Stimulated activated naive CD8-positive, alpha-beta T cell treated with anti-CD3 and anti-CD28 coated beads, Interleukin-15, amount 100 ng/mL, for 72 hours (primary cell): ENCODE results near the gene UBXN1.
"Not testable (repeated sequence)": the region's sequence is repeated elsewhere in the genome, so short reads cannot be mapped to it uniquely, and the experiment has no call there.

Experiments
- ATAC-seq: fragments of 150-1000 bp; cut with Tn5 transposase; 2 replicates; pipeline ENCODE4 v1.10.0; 2021; ENCODE audit warnings: mild to moderate bottlenecking, moderate library complexity
- DNase-seq, 2 donors: peaks; one replicate each; pipeline ENCODE4 v3.0.0; 2021 to 2022
- H3K27ac Mint-ChIP-seq, 2 donors: one replicate each; pipeline ENCODE4 v1.8.0; 2022; ENCODE audit warnings: mild to moderate bottlenecking in 2 of 2, mixed read lengths in 2 of 2, moderate library complexity in 2 of 2
- H3K27me3 Mint-ChIP-seq: one replicate; pipeline ENCODE4 v1.8.0; 2022; ENCODE audit warnings: mixed read lengths
- H3K4me1 Mint-ChIP-seq: one replicate; pipeline ENCODE4 v1.8.0; 2022; ENCODE audit warnings: mild to moderate bottlenecking, mixed read lengths
- H3K4me3 Mint-ChIP-seq, 2 donors: one replicate each; pipeline ENCODE4 v1.8.0; 2022; ENCODE audit warnings: mild to moderate bottlenecking in 2 of 2, mixed read lengths in 2 of 2, moderate library complexity in 1 of 2
- H3K9me3 Mint-ChIP-seq, 2 donors: one replicate each; pipeline ENCODE4 v1.8.0; 2022; ENCODE audit warnings: mixed read lengths in 2 of 2

UBXN1 gene

DNA sequence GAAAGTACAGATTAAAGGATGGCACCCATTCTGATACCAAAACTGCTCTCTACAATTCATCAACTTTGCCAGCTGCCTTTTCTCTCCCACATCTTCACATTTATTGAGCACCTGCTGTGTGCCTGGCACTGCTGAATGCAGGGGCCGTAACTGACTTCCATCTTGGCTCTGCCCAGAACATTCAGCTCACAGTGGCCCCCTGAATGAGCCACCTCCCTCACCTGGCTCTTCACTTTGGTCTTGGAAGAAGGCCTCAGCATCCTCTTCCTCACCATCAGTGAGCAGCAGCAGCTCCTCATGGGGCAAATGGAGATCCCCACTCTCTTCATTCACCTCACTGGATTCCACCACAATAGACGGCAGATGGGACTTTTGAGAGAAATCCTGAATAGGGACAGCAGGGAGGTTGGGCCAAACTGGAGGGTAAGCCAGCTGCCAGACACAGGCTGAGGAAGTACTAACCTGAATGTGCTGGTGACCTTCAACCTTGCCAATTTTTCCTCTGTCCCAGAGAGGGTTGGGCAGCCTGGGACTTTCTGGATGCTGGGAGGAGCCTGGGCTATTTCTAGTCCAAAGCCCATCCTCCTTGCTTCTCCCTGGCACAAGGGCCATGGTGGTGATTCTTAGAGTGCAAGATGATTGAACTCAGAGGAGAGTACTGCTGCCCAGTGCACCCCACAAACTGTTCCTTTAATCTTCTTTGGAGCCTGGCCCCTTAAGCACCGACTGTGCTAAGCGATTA, 9.3 kb downstream of the UBXN1 start:
- ATAC-seq (no peak), DNase-seq (no peak)
- H3K4me3 Mint-ChIP-seq, result peak overlapping the region; percentile 99
- H3K27ac Mint-ChIP-seq, result peak overlapping the region in 1 of 2 donors; percentile 87
- H3K4me1 Mint-ChIP-seq, result peaks cover 68% of the 10 kb centered on the region
- H3K9me3 Mint-ChIP-seq, result no peaks in the 10 kb centered on the region
- H3K27me3 Mint-ChIP-seq, result no peaks in the 10 kb centered on the region

DNA sequence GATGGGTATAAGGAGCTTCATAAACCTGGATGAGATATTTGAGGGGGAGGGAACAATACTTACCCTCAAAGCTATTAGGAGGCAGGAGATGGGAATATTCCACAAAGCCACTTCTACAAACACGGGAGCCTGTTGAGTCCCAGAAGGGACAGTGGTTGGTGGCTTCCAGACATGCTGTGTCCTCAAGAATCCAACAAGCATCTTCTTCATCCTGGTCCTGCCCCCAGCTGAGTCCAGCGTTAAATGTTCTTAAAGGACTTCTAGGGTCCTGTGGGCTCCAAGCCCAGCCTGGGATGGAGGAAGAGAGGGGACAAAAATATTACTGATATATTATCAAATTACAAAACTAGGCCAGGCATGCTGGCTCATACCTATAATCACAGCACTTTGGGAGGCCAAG, 11.4 kb downstream of the UBXN1 start:
- peak overlapping the region; percentile 91 to 95 for H3K4me3 Mint-ChIP-seq
- DNase-seq, result no peak
- no peak overlapping the region for H3K27ac Mint-ChIP-seq
- H3K9me3 Mint-ChIP-seq, result no peaks in the 10 kb centered on the region
- H3K27me3 Mint-ChIP-seq, result no peaks in the 10 kb centered on the region
- ATAC-seq, result no peak
- H3K4me1 Mint-ChIP-seq, result peaks cover 70% of the 10 kb centered on the region

DNA sequence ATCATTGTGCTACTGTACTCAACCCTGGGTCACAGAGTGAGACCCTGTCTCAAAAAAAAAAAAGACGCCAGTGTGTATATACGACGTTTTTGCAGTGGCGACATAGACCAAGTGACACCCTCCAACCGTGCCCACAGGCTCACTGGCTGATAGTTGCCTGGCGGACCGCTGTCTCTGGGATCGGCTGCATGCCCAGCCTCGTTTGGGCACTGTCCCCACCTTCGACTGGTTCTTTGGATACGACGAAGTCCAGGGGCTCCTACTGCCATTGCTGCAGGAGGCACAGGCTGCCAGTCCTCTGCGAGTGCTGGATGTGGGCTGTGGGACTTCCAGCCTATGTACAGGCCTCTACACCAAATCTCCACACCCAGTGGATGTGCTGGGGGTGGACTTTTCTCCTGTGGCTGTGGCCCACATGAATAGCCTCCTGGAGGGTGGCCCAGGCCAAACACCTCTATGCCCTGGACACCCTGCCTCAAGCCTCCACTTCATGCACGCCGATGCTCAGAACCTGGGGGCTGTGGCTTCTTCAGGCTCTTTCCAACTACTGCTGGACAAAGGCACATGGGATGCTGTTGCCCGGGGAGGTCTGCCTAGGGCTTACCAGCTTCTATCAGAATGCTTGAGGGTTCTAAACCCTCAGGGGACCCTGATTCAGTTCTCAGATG, 12.5 kb downstream of the UBXN1 start:
- no peak for DNase-seq
- no peaks in the 10 kb centered on the region for H3K27me3 Mint-ChIP-seq
- H3K27ac Mint-ChIP-seq, result peak overlapping the region; percentile 57 to 74
- H3K9me3 Mint-ChIP-seq, result no peaks in the 10 kb centered on the region
- peak overlapping the region; percentile 91 to 95 for H3K4me3 Mint-ChIP-seq
- ATAC-seq, result no peak
- peaks cover 66% of the 10 kb centered on the region for H3K4me1 Mint-ChIP-seq

DNA sequence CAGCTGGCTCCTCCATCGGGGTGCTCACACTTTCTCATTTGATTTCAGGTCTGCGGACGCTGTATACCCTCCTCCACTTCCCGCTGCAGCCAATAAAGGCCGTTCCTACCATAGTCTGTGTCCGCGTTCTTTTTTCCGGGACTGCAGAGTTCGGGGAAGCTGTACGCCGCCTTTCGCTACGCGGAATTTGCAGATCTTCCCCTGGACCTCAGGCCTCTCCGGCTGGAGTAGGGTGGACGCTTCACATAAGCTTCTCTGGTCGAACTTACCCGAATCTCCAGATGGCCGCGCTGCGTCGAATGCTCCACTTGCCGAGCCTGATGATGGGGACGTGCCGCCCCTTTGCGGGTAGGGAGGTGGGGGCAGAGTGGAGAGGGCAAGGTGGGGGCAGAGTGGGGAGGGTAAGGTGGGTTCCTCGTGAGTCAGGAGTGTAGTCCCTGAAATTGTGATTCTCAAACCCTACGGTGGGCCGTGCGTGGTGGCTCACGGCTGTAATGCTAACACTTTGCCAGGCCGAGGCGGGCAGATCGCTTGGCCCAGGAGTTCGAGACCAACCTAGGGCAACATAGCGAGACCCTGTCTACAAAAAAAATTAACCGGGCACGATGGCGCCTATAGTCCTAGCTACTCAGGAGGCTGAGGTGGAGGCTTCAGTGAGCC, 13.1 kb downstream of the UBXN1 start:
- Mint-ChIP-seq H3K27me3 (no peaks in the 10 kb centered on the region), H3K27ac (peak overlapping the region; percentile 98 to 99), H3K9me3 (no peaks in the 10 kb centered on the region), H3K4me3 (peak overlapping the region; percentile 91 to 95), H3K4me1 (peaks cover 60% of the 10 kb centered on the region)
- DNase-seq, result peak; percentile 59 to 69
- ATAC-seq, result peak; percentile 56

GRCh38 chr11:62665075-62665598, 13.7 kb downstream of the UBXN1 start, which contains the start of the genes C11orf98 and CSKMT:
Gene C11orf98, minus strand, starts transcription at chr11:62665210. Its CDS starts 41 bp downstream, at chr11:62665169.
Gene CSKMT, plus strand, starts transcription at chr11:62665312. Its CDS starts 568 bp downstream, at chr11:62665880.
- Mint-ChIP-seq H3K4me3 (peak within 1 kb of the TSS; percentile 91 to 95), H3K27ac (peak within 1 kb of the TSS; percentile 98 to 99), H3K9me3 (no peaks in the 10 kb centered on the region), H3K27me3 (no peaks in the 10 kb centered on the region), H3K4me1 (peaks cover 54% of the 10 kb centered on the region)
- ATAC-seq (peak; percentile 91), DNase-seq (peak; percentile 97)

DNA sequence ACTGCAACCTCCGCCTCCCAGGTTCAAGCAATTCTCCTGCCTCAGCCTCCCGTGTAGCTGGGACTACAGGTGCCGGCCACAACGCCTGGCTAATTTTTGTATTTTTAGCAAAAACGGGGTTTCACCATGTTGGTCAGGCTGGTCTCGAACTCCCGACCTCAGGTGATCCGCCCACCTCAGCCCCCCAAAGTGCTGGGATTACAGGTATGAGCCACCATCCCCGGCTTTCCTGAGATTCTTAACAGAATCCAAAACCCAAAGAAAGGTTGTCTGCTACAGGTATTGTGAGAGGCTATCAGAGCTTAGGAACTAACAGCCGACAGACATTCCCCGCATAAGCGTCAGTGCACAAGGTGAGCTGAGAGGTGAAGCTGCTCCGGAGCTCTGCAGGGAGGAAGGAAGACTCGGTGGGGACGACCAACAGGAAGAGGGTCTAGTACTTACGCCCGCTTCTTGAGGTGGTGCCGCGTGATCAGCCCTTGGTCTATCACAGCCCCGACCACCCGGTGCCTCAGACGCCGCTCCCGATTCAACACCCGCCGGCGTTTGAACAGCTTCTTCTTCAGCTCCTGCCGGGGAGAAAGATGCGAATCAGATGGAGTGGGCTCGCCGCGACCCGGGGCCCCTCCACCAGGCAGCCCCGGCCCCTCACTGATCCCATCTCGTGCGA, 14.3 kb downstream of the UBXN1 start:
- ATAC-seq, result peak; percentile 75
- peak in 1 of 2 donors; percentile 74 for DNase-seq
- Mint-ChIP-seq H3K27ac (peak overlapping the region; percentile 98 to 99), H3K4me1 (peaks cover 48% of the 10 kb centered on the region), H3K4me3 (peak overlapping the region; percentile 91 to 95), H3K9me3 (no peaks in the 10 kb centered on the region), H3K27me3 (no peaks in the 10 kb centered on the region)

- no peak for DNase-seq
- Mint-ChIP-seq H3K4me3 (no peak overlapping the region), H3K27ac (no peak overlapping the region), H3K4me1 (peaks cover 28% of the 10 kb centered on the region), H3K27me3 (no peaks in the 10 kb centered on the region), H3K9me3 (no peaks in the 10 kb centered on the region)
- no peak for ATAC-seq
Observed at GRCh38 chr11:62656796-62657429, 22.0 kb downstream of the UBXN1 start.

DNA sequence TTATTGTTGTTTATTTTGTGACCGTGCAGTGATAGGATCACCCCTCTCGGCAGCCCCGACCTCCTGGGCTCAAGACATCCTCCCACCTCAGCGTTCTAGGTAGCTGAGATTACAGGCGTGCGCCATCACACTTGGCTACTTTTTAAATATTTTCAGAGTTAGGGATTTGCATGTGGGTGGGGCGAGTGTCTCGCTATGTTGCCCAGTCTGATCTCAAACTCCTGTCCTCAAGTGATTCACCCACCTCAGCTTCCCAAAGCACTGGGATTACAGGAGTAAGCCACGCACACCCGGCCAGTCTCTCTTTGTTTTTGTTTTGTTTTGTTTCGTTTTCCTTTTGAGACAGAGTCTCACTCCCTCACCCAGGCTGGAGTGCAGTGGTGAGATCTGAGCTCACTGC, 24.6 kb downstream of the UBXN1 start:
- Mint-ChIP-seq H3K9me3 (no peaks in the 10 kb centered on the region), H3K4me1 (peaks cover 40% of the 10 kb centered on the region), H3K27me3 (no peaks in the 10 kb centered on the region), H3K4me3 (peak overlapping the region; percentile 49 to 58), H3K27ac (no peak overlapping the region)
- DNase-seq, result no peak
- ATAC-seq, result no peak

DNA sequence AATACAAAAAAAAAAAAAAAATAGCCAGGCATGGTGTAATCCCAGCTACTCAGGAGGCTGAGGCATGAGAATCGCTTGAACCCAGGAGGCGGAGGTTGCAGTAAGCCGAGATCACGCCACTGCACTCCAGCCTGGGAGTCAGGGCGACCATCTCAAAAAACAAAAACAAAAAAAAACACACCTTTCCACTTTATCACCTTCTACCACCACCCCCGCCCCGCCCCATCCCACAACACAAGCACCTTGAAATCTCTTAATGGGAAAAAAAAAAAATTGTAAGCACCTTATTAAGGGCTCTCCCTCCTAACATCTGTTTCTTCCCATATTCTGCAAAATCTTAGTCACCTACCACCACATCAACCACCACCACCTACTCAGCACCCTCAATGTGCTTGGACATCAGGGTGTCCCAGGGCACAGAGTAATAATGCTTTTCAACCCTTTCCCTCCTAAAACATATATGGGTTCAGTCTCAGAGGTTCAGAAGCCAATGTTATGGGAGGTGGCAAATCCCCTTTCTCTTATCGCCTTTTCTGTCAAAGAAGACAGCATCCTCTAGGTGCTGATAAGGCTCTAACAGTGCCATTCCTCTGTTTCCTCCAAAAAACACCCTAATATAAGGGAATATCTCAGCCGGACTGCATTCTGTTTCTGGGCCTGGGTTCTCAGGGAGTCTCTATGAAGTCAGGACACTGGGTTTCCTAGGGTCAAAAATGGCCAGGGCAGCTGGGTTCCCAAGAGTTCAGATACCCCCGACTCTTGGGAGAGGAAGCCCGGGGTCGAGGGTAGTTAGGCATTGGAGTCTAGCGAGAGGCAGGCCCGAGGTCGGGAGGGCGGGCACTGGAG, 26.5 kb downstream of the UBXN1 start:
- peak in 1 of 2 donors; percentile 43 for DNase-seq

GRCh38 chr11:62650283-62650682, 28.6 kb downstream of the UBXN1 start:
- DNase-seq, H3K4me3 Mint-ChIP-seq, H3K27me3 Mint-ChIP-seq, ATAC-seq, H3K9me3 Mint-ChIP-seq: not testable (repeated sequence)
- peaks cover 57% of the 10 kb centered on the region for H3K4me1 Mint-ChIP-seq
- peak overlapping the region in 1 of 2 donors; percentile 91 for H3K27ac Mint-ChIP-seq

More for the DNA sequence above, 26.5 kb downstream of the UBXN1 start:
- Mint-ChIP-seq H3K4me1 (peaks cover 46% of the 10 kb centered on the region), H3K27ac (peak overlapping the region; percentile 81 to 96), H3K9me3 (no peaks in the 10 kb centered on the region), H3K4me3 (peak overlapping the region; percentile 92 to 93), H3K27me3 (no peaks in the 10 kb centered on the region)
- ATAC-seq, result peak; percentile 45

DNA sequence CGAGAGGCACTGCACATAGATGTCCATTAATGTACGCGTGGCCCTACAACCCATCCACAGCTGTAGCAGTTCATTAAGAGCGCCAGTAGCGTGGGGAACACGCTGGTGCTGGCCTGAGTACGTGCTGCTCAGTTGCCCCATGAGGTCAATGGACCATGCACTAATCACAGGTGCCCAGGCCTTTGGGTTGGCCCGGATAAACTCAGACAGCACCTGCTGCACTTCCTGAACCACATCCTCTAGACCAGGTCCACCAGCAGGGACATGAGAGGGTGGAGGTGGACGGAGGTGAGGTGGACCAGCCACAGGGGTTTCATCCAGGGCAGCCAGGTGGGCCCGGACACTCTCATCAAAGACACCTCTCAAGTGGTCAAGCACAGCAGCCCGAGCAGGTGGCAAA, 29.4 kb downstream of the UBXN1 start:
- peak overlapping the region in 1 of 2 donors; percentile 39 for H3K27ac Mint-ChIP-seq

DNA sequence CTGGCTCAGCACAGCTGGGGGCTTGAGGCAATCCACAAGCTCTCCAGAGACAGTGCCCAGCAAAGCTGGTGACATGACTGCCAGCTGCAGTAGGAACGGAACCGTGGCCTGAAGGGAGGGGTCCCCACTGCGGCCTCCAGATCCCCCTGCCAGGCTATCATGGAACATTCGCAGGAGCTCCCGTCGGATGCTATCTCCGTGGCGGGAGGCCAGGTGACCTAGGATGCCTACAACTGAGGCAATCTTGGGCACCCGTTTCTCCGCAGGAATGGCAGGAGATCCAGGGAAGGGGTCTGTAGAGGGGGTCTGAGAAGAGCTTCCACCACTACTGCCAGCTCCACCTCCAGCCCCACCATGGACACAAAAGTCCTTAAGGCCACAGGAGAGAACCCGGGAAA, 29.9 kb downstream of the UBXN1 start:
- H3K27ac Mint-ChIP-seq, result no peak overlapping the region
- H3K4me3 Mint-ChIP-seq, result no peak overlapping the region
- ATAC-seq, result no peak
- no peaks in the 10 kb centered on the region for H3K27me3 Mint-ChIP-seq
- no peaks in the 10 kb centered on the region for H3K9me3 Mint-ChIP-seq
- DNase-seq, result no peak
- H3K4me1 Mint-ChIP-seq, result peaks cover 58% of the 10 kb centered on the region

More for the DNA sequence above, 29.4 kb downstream of the UBXN1 start:
- ATAC-seq (no peak), DNase-seq (no peak)
- Mint-ChIP-seq H3K9me3 (no peaks in the 10 kb centered on the region), H3K4me3 (no peak overlapping the region), H3K4me1 (peaks cover 58% of the 10 kb centered on the region), H3K27me3 (no peaks in the 10 kb centered on the region)

DNA sequence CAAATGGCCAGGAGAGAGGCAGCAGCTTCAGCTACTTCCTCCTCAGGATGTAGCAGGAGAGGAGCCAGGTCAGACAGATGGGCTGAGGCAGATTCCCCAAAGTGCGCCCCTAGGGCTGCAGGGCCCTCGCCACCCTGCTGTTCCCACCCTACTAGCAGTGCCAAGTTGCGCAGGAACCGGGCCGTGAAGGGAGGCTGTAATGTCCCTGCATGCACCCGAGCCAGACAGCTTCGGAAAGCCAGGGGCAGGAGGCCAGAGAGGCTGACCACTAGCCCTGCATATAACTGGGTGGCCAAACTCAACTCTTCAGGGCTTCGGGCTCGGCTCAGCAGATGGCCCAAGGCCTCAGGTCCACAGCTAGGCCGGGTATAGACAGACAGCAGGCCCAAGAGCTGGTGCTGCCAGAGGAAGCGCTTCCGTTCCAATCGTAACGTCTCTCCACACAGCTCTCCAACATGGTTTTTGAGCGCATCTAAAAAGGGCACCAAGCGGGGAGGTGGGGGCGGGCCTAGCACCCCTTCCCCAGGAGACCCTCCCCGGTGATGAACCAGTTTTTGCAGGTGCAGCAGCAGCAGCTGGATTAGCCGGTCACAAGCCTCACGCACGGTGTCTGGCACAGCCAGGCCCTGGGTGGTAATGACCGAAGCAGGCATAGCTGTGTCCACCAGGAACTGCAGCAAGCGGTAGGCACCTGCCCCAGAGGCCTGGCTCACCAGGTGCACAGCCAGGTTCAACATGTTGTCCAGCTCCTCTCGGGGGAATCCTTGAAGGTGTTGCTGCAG, 30.5 kb downstream of the UBXN1 start:
- DNase-seq (no peak), ATAC-seq (no peak)
- Mint-ChIP-seq H3K4me1 (peaks cover 53% of the 10 kb centered on the region), H3K9me3 (no peaks in the 10 kb centered on the region), H3K27ac (no peak overlapping the region), H3K4me3 (no peak overlapping the region), H3K27me3 (no peaks in the 10 kb centered on the region)
